ENCODE results near the gene VWA1.
"Not testable (repeated sequence)": the region's sequence is repeated elsewhere in the genome, so short reads cannot be mapped to it uniquely, and the experiment has no call there.

DNA sequence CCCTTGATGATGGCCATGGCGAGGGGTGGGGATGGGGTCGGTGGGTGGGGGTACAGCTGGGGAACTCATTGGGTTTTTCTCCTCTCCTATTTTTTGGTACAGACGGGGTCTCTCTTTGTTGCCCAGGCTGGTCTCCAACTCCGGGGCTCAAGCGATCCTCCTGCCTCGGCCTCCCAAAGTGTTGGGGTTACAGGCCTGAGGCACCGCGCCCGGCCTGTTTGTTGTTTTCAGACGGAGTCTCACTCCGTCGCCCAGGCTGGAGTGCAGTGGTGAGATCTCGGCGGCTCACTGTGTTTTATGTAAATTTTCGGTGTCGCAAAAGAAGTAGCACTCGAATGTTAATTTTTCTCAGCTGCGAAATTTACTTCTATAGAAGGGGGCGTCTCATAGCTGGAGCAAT, 11.1 kb downstream of the VWA1 start:
- TF ChIP-seq, protein P1, sequence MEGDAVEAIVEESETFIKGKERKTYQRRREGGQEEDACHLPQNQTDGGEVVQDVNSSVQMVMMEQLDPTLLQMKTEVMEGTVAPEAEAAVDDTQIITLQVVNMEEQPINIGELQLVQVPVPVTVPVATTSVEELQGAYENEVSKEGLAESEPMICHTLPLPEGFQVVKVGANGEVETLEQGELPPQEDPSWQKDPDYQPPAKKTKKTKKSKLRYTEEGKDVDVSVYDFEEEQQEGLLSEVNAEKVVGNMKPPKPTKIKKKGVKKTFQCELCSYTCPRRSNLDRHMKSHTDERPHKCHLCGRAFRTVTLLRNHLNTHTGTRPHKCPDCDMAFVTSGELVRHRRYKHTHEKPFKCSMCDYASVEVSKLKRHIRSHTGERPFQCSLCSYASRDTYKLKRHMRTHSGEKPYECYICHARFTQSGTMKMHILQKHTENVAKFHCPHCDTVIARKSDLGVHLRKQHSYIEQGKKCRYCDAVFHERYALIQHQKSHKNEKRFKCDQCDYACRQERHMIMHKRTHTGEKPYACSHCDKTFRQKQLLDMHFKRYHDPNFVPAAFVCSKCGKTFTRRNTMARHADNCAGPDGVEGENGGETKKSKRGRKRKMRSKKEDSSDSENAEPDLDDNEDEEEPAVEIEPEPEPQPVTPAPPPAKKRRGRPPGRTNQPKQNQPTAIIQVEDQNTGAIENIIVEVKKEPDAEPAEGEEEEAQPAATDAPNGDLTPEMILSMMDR (conservative IDR thresholded peaks at IDR 0.05; ENCODE audit: low read length), result not testable (repeated sequence)
- TF ChIP-seq EZH2phosphoT487 (IDR thresholded peaks at IDR 0.05; ENCODE audit: borderline replicate concordance, low read depth, low read length), result not testable (repeated sequence)

Data from OCI-LY7 (cell line).